ENCODE data around the gene KCNAB1.

DNA sequence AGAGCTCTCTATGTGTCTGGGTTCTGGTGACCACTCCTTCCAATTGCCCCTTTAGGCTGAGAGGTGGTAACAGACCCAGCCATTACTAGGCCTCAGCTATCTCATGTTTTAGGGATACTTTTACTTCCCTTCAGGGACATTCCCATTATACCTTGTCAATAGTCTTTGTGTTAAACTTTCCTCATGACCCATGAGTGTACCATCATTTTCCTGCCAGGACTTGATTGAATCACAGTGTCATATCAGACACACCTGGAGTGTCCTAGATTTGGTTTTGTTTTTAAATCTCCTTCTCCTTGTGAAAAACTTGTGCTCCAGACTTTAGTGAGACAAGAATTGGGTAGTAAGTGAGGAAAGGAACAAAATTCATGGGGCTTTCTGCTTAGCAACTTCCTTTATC, 136.6 kb downstream of the KCNAB1 start:
- TF ChIP-seq, protein P1, sequence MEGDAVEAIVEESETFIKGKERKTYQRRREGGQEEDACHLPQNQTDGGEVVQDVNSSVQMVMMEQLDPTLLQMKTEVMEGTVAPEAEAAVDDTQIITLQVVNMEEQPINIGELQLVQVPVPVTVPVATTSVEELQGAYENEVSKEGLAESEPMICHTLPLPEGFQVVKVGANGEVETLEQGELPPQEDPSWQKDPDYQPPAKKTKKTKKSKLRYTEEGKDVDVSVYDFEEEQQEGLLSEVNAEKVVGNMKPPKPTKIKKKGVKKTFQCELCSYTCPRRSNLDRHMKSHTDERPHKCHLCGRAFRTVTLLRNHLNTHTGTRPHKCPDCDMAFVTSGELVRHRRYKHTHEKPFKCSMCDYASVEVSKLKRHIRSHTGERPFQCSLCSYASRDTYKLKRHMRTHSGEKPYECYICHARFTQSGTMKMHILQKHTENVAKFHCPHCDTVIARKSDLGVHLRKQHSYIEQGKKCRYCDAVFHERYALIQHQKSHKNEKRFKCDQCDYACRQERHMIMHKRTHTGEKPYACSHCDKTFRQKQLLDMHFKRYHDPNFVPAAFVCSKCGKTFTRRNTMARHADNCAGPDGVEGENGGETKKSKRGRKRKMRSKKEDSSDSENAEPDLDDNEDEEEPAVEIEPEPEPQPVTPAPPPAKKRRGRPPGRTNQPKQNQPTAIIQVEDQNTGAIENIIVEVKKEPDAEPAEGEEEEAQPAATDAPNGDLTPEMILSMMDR (IDR thresholded peaks at IDR 0.05): no peak
- no peak for TF ChIP-seq EZH2 (IDR thresholded peaks at IDR 0.05; ENCODE audit: borderline replicate concordance, insufficient read depth, low read depth, low read length, poor library complexity, severe bottlenecking)

Measured in B cell (primary cell).